Mesodermal cell (in vitro differentiated cells): ENCODE measurements around the gene SCNN1A.

ENCODE experiments used
- H3K27ac ChIP-seq: 2 replicates; pipeline ENCODE4 v1.7.0; 2013; ENCODE audit warnings: mild to moderate bottlenecking, low read depth, low read length, moderate library complexity; ENCODE audit not compliant: severe bottlenecking
- H3K36me3 ChIP-seq: 2 replicates; pipeline ENCODE4 v1.7.1; 2013; ENCODE audit warnings: mild to moderate bottlenecking, low read length, moderate library complexity; ENCODE audit not compliant: control insufficient read depth, insufficient read depth
- H3K4me1 ChIP-seq: one replicate; pipeline ENCODE4 v1.7.1; 2013; ENCODE audit warnings: mild to moderate bottlenecking, low read length; ENCODE audit not compliant: insufficient read depth, control insufficient read depth, poor library complexity, severe bottlenecking
- H3K4me3 ChIP-seq: 2 replicates; pipeline ENCODE4 v1.7.0; 2013; ENCODE audit warnings: low read length, control low read depth, mild to moderate bottlenecking; ENCODE audit not compliant: insufficient read depth, poor library complexity, severe bottlenecking; ENCODE audit errors: extremely low read depth
- H3K9me3 ChIP-seq: 2 replicates; pipeline ENCODE4 v1.7.1; 2013; ENCODE audit warnings: mild to moderate bottlenecking, low read length, moderate library complexity; ENCODE audit not compliant: control insufficient read depth
- WGBS, 2 experiments: methylation state at CpG; one replicate each; pipeline ENCODE4 v1.1.5; 2013; ENCODE audit warnings: missing lambda C conversion rate in 2 of 2; ENCODE audit not compliant: insufficient coverage in 2 of 2; 5-methylcytosine and 5-hydroxymethylcytosine counted together

SCNN1A gene

GRCh38 chr12:6337958-6338433 is 37.4 kb downstream of the SCNN1A start:
- Histone ChIP-seq H3K4me3 (no peak overlapping the region), H3K27ac (peak overlapping the region; percentile 2)
- WGBS, 2 experiments, result 71 to 75% methylated on average over 11 to 12 of the region's 12 CpGs

GRCh38 chr12:6336889-6337853 is 38.2 kb downstream of the SCNN1A start:
- Histone ChIP-seq H3K4me3 (peak overlapping the region; percentile 26), H3K9me3 (no peaks in the 10 kb centered on the region), H3K36me3 (peaks cover 56% of the 10 kb centered on the region), H3K4me1 (peaks cover 73% of the 10 kb centered on the region), H3K27ac (peak overlapping the region; percentile 99)
- WGBS, 2 experiments, result 54 to 60% methylated on average over 8 to 9 of the region's 15 CpGs

More at GRCh38 chr12:6337958-6338433, 37.4 kb downstream of the SCNN1A start:
- Histone ChIP-seq H3K4me1 (peaks cover 76% of the 10 kb centered on the region), H3K9me3 (no peaks in the 10 kb centered on the region), H3K36me3 (peaks cover 47% of the 10 kb centered on the region)

- Histone ChIP-seq H3K36me3 (peaks cover 64% of the 10 kb centered on the region), H3K4me3 (peak overlapping the region; percentile 26), H3K27ac (peak overlapping the region; percentile 99), H3K4me1 (peaks cover 72% of the 10 kb centered on the region), H3K9me3 (no peaks in the 10 kb centered on the region)
- 0% methylated on average over 9 to 10 of the region's 12 CpGs for WGBS, 2 experiments
Observed at GRCh38 chr12:6336079-6336888, 39.1 kb downstream of the SCNN1A start.

- WGBS, 2 experiments, result 20 to 34% methylated on average over 8 of the region's 11 CpGs
- peaks cover 72% of the 10 kb centered on the region for H3K4me1 ChIP-seq
Observed at GRCh38 chr12:6335451-6336078, 39.8 kb downstream of the SCNN1A start.

DNA sequence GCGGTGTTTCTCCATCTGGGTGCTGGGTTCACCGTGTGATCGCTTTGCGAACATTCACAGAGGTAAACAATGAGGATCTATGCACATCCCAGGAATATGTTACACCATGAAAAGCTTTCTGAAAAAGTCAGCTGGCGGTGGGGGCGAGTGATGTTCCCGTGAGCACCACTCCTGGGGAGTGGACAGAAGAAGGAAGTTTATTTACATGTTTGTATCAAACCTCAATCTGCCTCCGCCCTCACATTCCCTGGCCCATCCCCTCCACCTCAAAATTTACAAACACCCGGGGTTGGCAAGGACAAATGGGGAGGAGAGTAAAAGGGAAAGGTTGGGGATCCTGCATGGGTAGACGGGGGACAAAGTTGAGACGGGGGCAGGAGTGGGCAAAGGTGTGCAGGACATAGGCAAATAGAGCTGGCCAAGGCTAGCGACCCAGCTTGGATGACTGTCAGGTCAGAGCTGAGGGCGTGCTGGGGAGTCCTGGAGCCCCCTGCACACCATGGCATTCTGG is 40.4 kb downstream of the SCNN1A start:
- Histone ChIP-seq H3K36me3 (peaks cover 77% of the 10 kb centered on the region), H3K9me3 (no peaks in the 10 kb centered on the region), H3K4me1 (peaks cover 67% of the 10 kb centered on the region), H3K27ac (peak overlapping the region; percentile 99), H3K4me3 (no peak overlapping the region)
- WGBS, 2 experiments, result 88 to 96% methylated on average over 8 to 9 of the region's 13 CpGs

More at GRCh38 chr12:6335451-6336078, 39.8 kb downstream of the SCNN1A start:
- Histone ChIP-seq H3K36me3 (peaks cover 72% of the 10 kb centered on the region), H3K4me3 (peak overlapping the region; percentile 19), H3K27ac (peak overlapping the region; percentile 99), H3K9me3 (no peaks in the 10 kb centered on the region)

DNA sequence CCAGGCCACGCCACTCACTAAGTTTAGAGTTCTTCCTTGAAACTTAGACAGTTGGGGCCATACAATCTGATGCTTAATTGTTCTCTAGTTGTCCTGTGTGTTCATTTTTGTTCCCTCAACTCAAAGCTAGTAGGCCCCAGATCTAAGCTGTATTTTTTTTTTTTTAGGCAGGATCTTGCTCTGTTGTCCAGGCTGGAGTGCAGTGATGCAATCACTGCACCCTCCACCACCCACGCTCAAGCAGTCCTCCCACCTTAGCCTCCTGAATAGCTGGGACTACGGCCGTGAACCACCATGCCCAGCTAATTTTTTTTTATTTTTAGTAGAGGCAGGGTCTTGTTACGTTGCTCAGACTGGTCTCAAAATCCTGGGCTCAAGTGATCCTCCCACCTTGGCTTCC is 41.0 kb downstream of the SCNN1A start:
- Histone ChIP-seq H3K4me3 (no peak overlapping the region), H3K27ac (no peak overlapping the region), H3K4me1 (peaks cover 61% of the 10 kb centered on the region), H3K36me3 (peaks cover 77% of the 10 kb centered on the region), H3K9me3 (no peaks in the 10 kb centered on the region)
- WGBS, 2 experiments, result 100% methylated on average over 1 to 4 of the region's 5 CpGs

DNA sequence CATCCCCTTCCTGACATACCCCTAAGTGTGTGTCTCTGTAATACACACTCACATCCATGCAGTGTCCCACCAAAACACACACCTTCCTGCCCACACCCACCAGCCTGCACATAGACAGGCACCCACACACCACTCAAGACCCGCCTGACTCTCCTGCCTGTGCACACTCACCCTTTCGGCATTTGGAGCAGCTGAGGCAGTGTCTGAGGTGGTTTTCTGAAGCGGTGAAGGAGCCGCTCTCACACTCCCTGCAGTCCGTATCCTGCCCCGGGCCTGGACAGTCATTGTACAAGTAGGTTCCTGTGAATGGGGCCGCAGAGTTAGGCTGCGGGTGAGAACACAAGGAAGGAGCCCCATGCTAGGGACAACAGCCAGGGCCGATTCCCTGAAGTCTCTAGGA is 41.8 kb downstream of the SCNN1A start:
- H3K27ac ChIP-seq, result no peak overlapping the region

DNA sequence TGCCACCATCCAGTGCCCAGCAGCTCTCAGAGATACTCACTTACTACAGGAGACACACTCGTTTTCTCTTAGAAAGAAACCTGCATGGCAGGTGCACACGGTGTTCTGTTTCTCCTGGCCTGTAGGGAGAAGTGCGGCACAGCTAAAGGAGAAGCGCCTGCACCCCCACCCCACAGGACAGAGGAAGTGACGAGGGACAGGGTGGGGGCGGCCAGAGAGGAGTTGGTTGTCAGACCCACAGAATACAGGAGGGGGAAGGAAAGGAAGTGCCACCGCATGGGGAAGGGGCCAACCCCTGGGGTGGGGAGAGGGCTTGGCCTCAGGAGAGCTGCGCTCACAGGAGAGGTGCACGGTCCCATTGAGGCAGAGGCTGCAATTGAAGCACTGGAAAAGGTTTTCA is 42.3 kb downstream of the SCNN1A start:
- Histone ChIP-seq H3K4me1 (peaks cover 47% of the 10 kb centered on the region), H3K27ac (no peak overlapping the region), H3K4me3 (no peak overlapping the region), H3K9me3 (no peaks in the 10 kb centered on the region), H3K36me3 (peaks cover 79% of the 10 kb centered on the region)
- 95% methylated on average over 4 to 9 of the region's 9 CpGs for WGBS, 2 experiments

More for the DNA sequence above, 41.8 kb downstream of the SCNN1A start:
- 94 to 97% methylated on average over 8 of the region's 9 CpGs for WGBS, 2 experiments
- Histone ChIP-seq H3K4me3 (no peak overlapping the region), H3K4me1 (peaks cover 53% of the 10 kb centered on the region), H3K36me3 (peaks cover 79% of the 10 kb centered on the region), H3K9me3 (no peaks in the 10 kb centered on the region)

- Histone ChIP-seq H3K9me3 (no peaks in the 10 kb centered on the region), H3K27ac (no peak overlapping the region), H3K4me1 (peaks cover 42% of the 10 kb centered on the region), H3K4me3 (no peak overlapping the region), H3K36me3 (peaks cover 74% of the 10 kb centered on the region)
- WGBS, 2 experiments, result 93 to 100% methylated on average over 1 to 2 of the region's 4 CpGs
Observed at GRCh38 chr12:6332459-6332858, 42.9 kb downstream of the SCNN1A start.
